Psoas muscle (tissue), 8 donors: ENCODE results near the gene DEFB125. TPM values are rescaled to one million over a fixed set of nuclear protein-coding genes. Genes with fewer than 3 reads are reported as not detected.

Experiments
- ATAC-seq, 4 donors: fragments of 200-7000 bp; cut with Tn5 transposase; one replicate each; pipeline ENCODE4 v1.9.1; 2020; ENCODE audit warnings: moderate library complexity in 3 of 4, mild to moderate bottlenecking in 2 of 4
- DNase-seq, 2 donors: peaks; one replicate each; pipeline ENCODE4 v3.0.0-alpha.2; 2020
- H3K27ac ChIP-seq: fragments of 200-600 bp; one replicate; pipeline ENCODE4 v1.8.0; 2022
- H3K27me3 ChIP-seq, 3 donors: fragments of 200-600 bp in 1 of 3; one replicate each; pipeline versions ENCODE4 v1.6.1 to v1.8.0; 2013 to 2022; ENCODE audit warnings: low read length in 2 of 3, mild to moderate bottlenecking in 2 of 3, moderate library complexity in 1 of 3; ENCODE audit not compliant: insufficient read depth in 3 of 3
- H3K36me3 ChIP-seq, 2 donors: fragments of 200-600 bp in 1 of 2; one replicate each; pipeline versions ENCODE4 v1.6.1 to v1.8.0; 2013 to 2022; ENCODE audit warnings: low read depth in 1 of 2, mild to moderate bottlenecking in 1 of 2, moderate library complexity in 1 of 2; ENCODE audit not compliant: insufficient read depth in 1 of 2
- H3K4me1 ChIP-seq: fragments of 200-600 bp; one replicate; pipeline ENCODE4 v1.8.0; 2022
- H3K4me3 ChIP-seq: fragments of 200-600 bp; one replicate; pipeline ENCODE4 v1.8.0; 2022; ENCODE audit warnings: mild to moderate bottlenecking
- H3K9me3 ChIP-seq: fragments of 200-600 bp; one replicate; pipeline ENCODE4 v1.8.0; 2022
- CTCF ChIP-seq: fragments of 200-600 bp; IDR thresholded peaks from one replicate; pipeline ENCODE4 v1.8.0; 2022; ENCODE audit warnings: antibody characterized with exemption
- WGBS, 3 donors: extraction: QIAGEN DNeasy Blood & Tissue Kit; methylation state at CpG; one replicate each; pipeline versions ENCODE4 v1.1.6 to v1.1.7; 2013; 5-methylcytosine and 5-hydroxymethylcytosine counted together
- intact Hi-C, 2 donors: fragments of 100-400 bp; cut with DNase I; formaldehyde crosslinking; loops; one replicate each; pipeline versions ENCODE4 v1.11.0 to v1.14.2; 2022
- polyA plus RNA-seq, 3 donors: library from polyadenylated mRNA; stranded (reverse); fragments of 200-250 nt; gene quantifications; one replicate each; pipeline ENCODE4 v1.2.3, GENCODE V29; 2013
- total RNA-seq, 4 donors: library from RNA; stranded (reverse); fragmentation: NEBNext Ultra II Directional in 2 of 4; extraction: Animal tissue kit (Norgen Biotek cat#: 25700) in 2 of 4; gene quantifications; one replicate each; pipeline versions ENCODE4 v1.2.1 to v1.2.4, GENCODE V29; 2021 to 2023
- donor health status: healthy with polysubstance abuse.
- donor health status: DM: no; HTN: no; CAD: no; lungs with moderate emphysema.
- donor health status: Bipolar disorder and iron deficiency.
- donor health status: healthy.
- donor health status: DM: yes; HTN: yes; CAD: no.
- donor health status: DM: no; HTN: no; CAD: no.
- donor health status: DM: no; HTN: no; CAD: no.
- donor health status: DM: yes; HTN: yes; CAD: no.

The DEFB125 gene
- total and polyA plus RNA-seq, 7 donors = not detected

- Histone ChIP-seq H3K36me3 (no peaks in the 10 kb centered on the region), H3K4me3 (no peak overlapping the region), H3K9me3 (no peaks in the 10 kb centered on the region), H3K4me1 (no peaks in the 10 kb centered on the region), H3K27ac (no peak overlapping the region), H3K27me3 (peaks cover 0 to 9% (median 0%) of the 10 kb centered on the region in 3 donors)
- ATAC-seq (no peak), DNase-seq (no peak)
- WGBS, 3 donors = 67 to 78% (median 76%) methylated on average over 3 of the region's 3 CpGs
- intact Hi-C loops = no loop called here
- no peak for TF ChIP-seq CTCF
Measured at GRCh38 chr20:62487-62886, 25.0 kb upstream of the DEFB125 start.

GRCh38 chr20:64026-64603 is 23.4 kb upstream of the DEFB125 start:
- H3K36me3 ChIP-seq = no peaks in the 10 kb centered on the region
- no peaks in the 10 kb centered on the region for H3K9me3 ChIP-seq
- ATAC-seq = no peak
- H3K27me3 ChIP-seq = peaks cover 0 to 24% (median 0%) of the 10 kb centered on the region in 3 donors
- 87 to 96% (median 91%) methylated on average over 3 of the region's 3 CpGs for WGBS, 3 donors
- DNase-seq = no peak
- no peaks in the 10 kb centered on the region for H3K4me1 ChIP-seq
- no peak overlapping the region for H3K27ac ChIP-seq
- TF ChIP-seq CTCF = no peak
- intact Hi-C loops = no loop called here
- H3K4me3 ChIP-seq = no peak overlapping the region

DNA sequence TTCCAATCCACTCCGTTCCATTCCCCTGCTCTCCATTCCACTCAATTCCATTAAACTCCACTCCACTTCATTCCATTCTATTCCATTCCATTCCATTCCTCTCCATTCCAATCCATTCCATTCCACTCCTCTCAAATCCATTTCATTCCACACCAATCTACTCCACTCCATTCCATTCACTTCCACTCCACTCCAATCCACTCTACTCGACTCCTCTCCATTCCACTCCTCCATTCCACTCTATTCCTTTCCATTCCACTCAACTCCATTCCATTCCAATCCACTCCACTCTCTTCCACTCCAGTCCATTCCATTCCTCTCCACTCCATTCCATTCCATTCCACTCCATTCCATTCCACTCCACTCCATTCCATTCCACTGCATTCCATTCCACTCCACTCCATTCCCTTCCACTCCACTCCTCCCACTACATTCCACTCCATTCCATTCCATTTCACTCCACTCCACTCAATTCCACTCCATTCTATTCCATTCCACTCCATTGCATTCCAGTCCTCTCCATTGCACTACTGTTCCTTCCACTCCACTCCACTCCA is 22.6 kb upstream of the DEFB125 start:
- ATAC-seq (no peak), DNase-seq (no peak)
- 77 to 85% (median 77%) methylated on average over 2 of the region's 2 CpGs for WGBS, 3 donors
- TF ChIP-seq CTCF = no peak
- Histone ChIP-seq H3K4me3 (no peak overlapping the region), H3K36me3 (no peaks in the 10 kb centered on the region), H3K27me3 (peaks cover 0 to 25% (median 0%) of the 10 kb centered on the region in 3 donors), H3K4me1 (no peaks in the 10 kb centered on the region), H3K27ac (no peak overlapping the region), H3K9me3 (no peaks in the 10 kb centered on the region)
- intact Hi-C loops = no loop called here

- intact Hi-C loops = no loop called here
- no peaks in the 10 kb centered on the region for H3K36me3 ChIP-seq
- no peak for ATAC-seq
Measured at GRCh38 chr20:77231-77630, 10.2 kb upstream of the DEFB125 start.

More at GRCh38 chr20:77231-77630, 10.2 kb upstream of the DEFB125 start:
- no peak overlapping the region for H3K4me3 ChIP-seq
- peaks cover 7% of the 10 kb centered on the region for H3K9me3 ChIP-seq
- DNase-seq = no peak
- H3K27me3 ChIP-seq = peaks cover 0 to 17% (median 0%) of the 10 kb centered on the region in 3 donors
- no peak overlapping the region for H3K27ac ChIP-seq
- no peak for TF ChIP-seq CTCF
- H3K4me1 ChIP-seq = no peaks in the 10 kb centered on the region
- WGBS, 3 donors = 43 to 48% (median 45%) methylated on average over 2 of the region's 2 CpGs
